Astrocyte (in vitro differentiated cells and primary cell): ENCODE data around the gene EPDR1. TPM values are rescaled to one million over a fixed set of nuclear protein-coding genes. Genes with fewer than 3 reads are reported as not detected.
A peak's percentile ranks its signal among the peaks of the same experiment; 100 is the strongest.

Source experiments
- DNase-seq: peaks from one replicate; pipeline ENCODE4 v3.0.0-alpha.2; 2010; ENCODE audit warnings: low read depth
- FAIRE-seq: peaks from 2 replicates; lab custom pipeline; 2011; peaks lifted over from hg19 to GRCh38; lab: Jason Lieb, UNC
- H2AFZ ChIP-seq: 2 replicates; pipeline ENCODE4 v1.6.0; 2012; ENCODE audit warnings: low read depth, low read length, inconsistent platforms
- H3K27ac ChIP-seq: 2 replicates; pipeline ENCODE4 v1.5.1; 2011; ENCODE audit warnings: low read depth, low read length, inconsistent platforms
- H3K27me3 ChIP-seq: 2 replicates; pipeline ENCODE4 v1.6.0; 2011; ENCODE audit warnings: low read length, inconsistent platforms; ENCODE audit not compliant: insufficient read depth
- H3K36me3 ChIP-seq: 2 replicates; pipeline ENCODE4 v1.5.1; 2011; ENCODE audit warnings: low read length, inconsistent platforms; ENCODE audit not compliant: insufficient read depth
- H3K4me1 ChIP-seq: 2 replicates; pipeline ENCODE4 v1.5.1; 2011; ENCODE audit warnings: low read length, inconsistent platforms; ENCODE audit not compliant: insufficient read depth
- H3K4me2 ChIP-seq: 2 replicates; pipeline ENCODE4 v1.6.0; 2012; ENCODE audit warnings: low read length, inconsistent platforms
- H3K4me3 ChIP-seq: 2 replicates; pipeline ENCODE4 v1.5.1; 2011; ENCODE audit warnings: low read depth, mild to moderate bottlenecking, low read length, inconsistent platforms; ENCODE audit not compliant: insufficient read depth
- H3K79me2 ChIP-seq: 2 replicates; pipeline ENCODE4 v1.6.0; 2012; ENCODE audit warnings: mild to moderate bottlenecking, low read length, inconsistent platforms; ENCODE audit not compliant: insufficient read depth
- H3K9ac ChIP-seq: 2 replicates; pipeline ENCODE4 v1.6.0; 2012; ENCODE audit warnings: mild to moderate bottlenecking, low read length, inconsistent platforms
- H3K9me3 ChIP-seq: 2 replicates; pipeline ENCODE4 v1.5.1; 2012; ENCODE audit warnings: low read depth, mild to moderate bottlenecking, low read length, inconsistent platforms; ENCODE audit not compliant: insufficient read depth
- H4K20me1 ChIP-seq: 2 replicates; pipeline ENCODE4 v1.6.0; 2012; ENCODE audit warnings: low read length, inconsistent platforms; ENCODE audit not compliant: insufficient read depth
- H3K27ac Mint-ChIP-seq: one replicate; pipeline ENCODE4 v1.8.0; 2021; ENCODE audit warnings: mild to moderate bottlenecking, mixed read lengths; ENCODE audit not compliant: unreplicated experiment
- H3K27me3 Mint-ChIP-seq: one replicate; pipeline ENCODE4 v1.8.0; 2021; ENCODE audit warnings: low read depth, mixed read lengths; ENCODE audit not compliant: unreplicated experiment
- H3K36me3 Mint-ChIP-seq: one replicate; pipeline ENCODE4 v1.8.0; 2021; ENCODE audit warnings: low read depth, mixed read lengths; ENCODE audit not compliant: unreplicated experiment
- H3K4me1 Mint-ChIP-seq: one replicate; pipeline ENCODE4 v1.8.0; 2021; ENCODE audit warnings: low read depth, mixed read lengths; ENCODE audit not compliant: unreplicated experiment
- H3K4me3 Mint-ChIP-seq: one replicate; pipeline ENCODE4 v1.8.0; 2021; ENCODE audit warnings: mild to moderate bottlenecking, moderate library complexity, mixed read lengths; ENCODE audit not compliant: unreplicated experiment
- H3K9me3 Mint-ChIP-seq: one replicate; pipeline ENCODE4 v1.8.0; 2021; ENCODE audit warnings: mild to moderate bottlenecking, mixed read lengths; ENCODE audit not compliant: unreplicated experiment
- CTCF ChIP-seq: IDR thresholded peaks from 2 replicates; pipeline ENCODE4 v1.5.1; 2011; ENCODE audit warnings: low read depth, mild to moderate bottlenecking, inconsistent platforms, low read length, moderate library complexity; ENCODE audit not compliant: insufficient read depth
- EZH2 ChIP-seq: IDR thresholded peaks from 2 replicates; pipeline ENCODE4 v1.6.1; 2012; ENCODE audit warnings: mild to moderate bottlenecking, low read length, inconsistent platforms; ENCODE audit not compliant: insufficient read depth
- total RNA-seq: library from RNA; stranded (reverse); gene quantifications from 2 replicates; pipeline ENCODE4 v1.2.1, GENCODE V29; 2021

Gene EPDR1
- total RNA-seq, 1 donor from 2014 or later: 20.6 TPM

GRCh38 chr7:37923996-37924395 lies 3.6 kb downstream of the EPDR1 start:
- DNase-seq (peak; percentile 42), FAIRE-seq (no peak)
- Mint-ChIP-seq H3K27me3 (peaks cover 16% of the 10 kb centered on the region), H3K9me3 (peaks cover 6% of the 10 kb centered on the region), H3K4me1 (peaks cover 3% of the 10 kb centered on the region), H3K36me3 (peaks cover 2% of the 10 kb centered on the region), H3K27ac (no peak overlapping the region), H3K4me3 (no peak overlapping the region)
- H3K4me2 ChIP-seq: no peak overlapping the region
- H3K9ac ChIP-seq: no peak overlapping the region
- no peak overlapping the region for H2AFZ ChIP-seq
- H4K20me1 ChIP-seq: peaks cover 4% of the 10 kb centered on the region
- no peak overlapping the region for H3K4me3 ChIP-seq
- no peaks in the 10 kb centered on the region for H3K9me3 ChIP-seq
- H3K79me2 ChIP-seq: peaks cover 37% of the 10 kb centered on the region
- peaks cover 7% of the 10 kb centered on the region for H3K27me3 ChIP-seq
- no peaks in the 10 kb centered on the region for H3K36me3 ChIP-seq
- TF ChIP-seq CTCF: no peak
- no peak for TF ChIP-seq EZH2
- peaks cover 3% of the 10 kb centered on the region for H3K4me1 ChIP-seq
- peak overlapping the region; percentile 18 for H3K27ac ChIP-seq

GRCh38 chr7:37924491-37925041 lies 4.1 kb downstream of the EPDR1 start:
- H3K9me3 Mint-ChIP-seq: peaks cover 6% of the 10 kb centered on the region
- peaks cover 11% of the 10 kb centered on the region for H3K27me3 Mint-ChIP-seq
- no peak overlapping the region for H3K27ac Mint-ChIP-seq
- Histone ChIP-seq H4K20me1 (peaks cover 4% of the 10 kb centered on the region), H3K27ac (no peak overlapping the region), H3K36me3 (no peaks in the 10 kb centered on the region), H3K27me3 (peaks cover under 1% of the 10 kb centered on the region), H3K9ac (no peak overlapping the region), H3K79me2 (peaks cover 38% of the 10 kb centered on the region), H3K4me2 (no peak overlapping the region), H2AFZ (no peak overlapping the region), H3K4me3 (no peak overlapping the region), H3K4me1 (peaks cover 3% of the 10 kb centered on the region), H3K9me3 (no peaks in the 10 kb centered on the region)
- H3K4me1 Mint-ChIP-seq: peaks cover 3% of the 10 kb centered on the region
- no peak overlapping the region for H3K4me3 Mint-ChIP-seq
- no peak for TF ChIP-seq EZH2
- no peak for TF ChIP-seq CTCF
- peaks cover 2% of the 10 kb centered on the region for H3K36me3 Mint-ChIP-seq
- FAIRE-seq (no peak), DNase-seq (peak; percentile 68)

- H4K20me1 ChIP-seq: peaks cover 10% of the 10 kb centered on the region
- peaks cover 6% of the 10 kb centered on the region for H3K9me3 Mint-ChIP-seq
- H3K4me1 ChIP-seq: peaks cover 9% of the 10 kb centered on the region
- no peak for TF ChIP-seq EZH2
- TF ChIP-seq CTCF: no peak
- H3K79me2 ChIP-seq: peaks cover 38% of the 10 kb centered on the region
- H3K27ac ChIP-seq: no peak overlapping the region
- no peak overlapping the region for H2AFZ ChIP-seq
- H3K27me3 ChIP-seq: no peaks in the 10 kb centered on the region
- H3K27ac Mint-ChIP-seq: no peak overlapping the region
- DNase-seq (no peak), FAIRE-seq (no peak)
- H3K4me2 ChIP-seq: no peak overlapping the region
- H3K9ac ChIP-seq: no peak overlapping the region
- H3K36me3 Mint-ChIP-seq: peaks cover 2% of the 10 kb centered on the region
- peaks cover 5% of the 10 kb centered on the region for H3K4me1 Mint-ChIP-seq
- no peaks in the 10 kb centered on the region for H3K9me3 ChIP-seq
- no peak overlapping the region for H3K4me3 Mint-ChIP-seq
- peaks cover 2% of the 10 kb centered on the region for H3K27me3 Mint-ChIP-seq
- no peaks in the 10 kb centered on the region for H3K36me3 ChIP-seq
- H3K4me3 ChIP-seq: no peak overlapping the region
Observed at GRCh38 chr7:37925620-37926019, 5.2 kb downstream of the EPDR1 start.
